ENCODE measurements around the gene FBXL20.

FBXL20 gene

GRCh38 chr17:39244600-39245570 is 156.5 kb downstream of the FBXL20 start:
- peak; percentile 86 for DNase-seq

- no peak for DNase-seq
Measured at GRCh38 chr17:39244016-39244599, 157.3 kb downstream of the FBXL20 start.

- DNase-seq, result no peak
Measured at GRCh38 chr17:39243155-39243554, 158.3 kb downstream of the FBXL20 start.

- no peak for DNase-seq
Measured at GRCh38 chr17:39240631-39241030, 160.8 kb downstream of the FBXL20 start.

- no peak for DNase-seq
Measured at GRCh38 chr17:39239640-39240314, 161.6 kb downstream of the FBXL20 start.

- no peak for DNase-seq
Measured at GRCh38 chr17:39238311-39238972, 163.0 kb downstream of the FBXL20 start.

GRCh38 chr17:39237586-39237985 is 163.8 kb downstream of the FBXL20 start:
- DNase-seq, result no peak

GRCh38 chr17:39236981-39237441 is 164.4 kb downstream of the FBXL20 start:
- DNase-seq, result no peak

GRCh38 chr17:39236450-39236927 is 164.9 kb downstream of the FBXL20 start:
- DNase-seq, result no peak

- DNase-seq, result no peak
Measured at GRCh38 chr17:39235555-39236449, 165.6 kb downstream of the FBXL20 start.

GRCh38 chr17:39231591-39232551 is 169.6 kb downstream of the FBXL20 start:
- DNase-seq, result no peak

GRCh38 chr17:39231091-39231561 is 170.3 kb downstream of the FBXL20 start:
- DNase-seq, result no peak

- no peak for DNase-seq
Measured at GRCh38 chr17:39230361-39230760, 171.1 kb downstream of the FBXL20 start.

- no peak for DNase-seq
Measured at GRCh38 chr17:39229274-39229913, 172.0 kb downstream of the FBXL20 start.

GRCh38 chr17:39227364-39227919 is 174.0 kb downstream of the FBXL20 start:
- no peak for DNase-seq

GRCh38 chr17:39225959-39226683 is 175.3 kb downstream of the FBXL20 start:
- peak; percentile 90 for DNase-seq

GRCh38 chr17:39225308-39225958 is 176.0 kb downstream of the FBXL20 start, which contains the start of gene STAC2:
Gene STAC2 (minus strand): TSS chr17:39225945. CDS start chr17:39225502, 443 bp downstream.
- DNase-seq, result no peak

- no peak for DNase-seq
Measured at GRCh38 chr17:39224778-39225307, 176.6 kb downstream of the FBXL20 start.

Measured in left hindlimb (tissue), 1 donor.